ENCODE measurements around the gene EDRF1. TPM values are rescaled to one million over a fixed set of nuclear protein-coding genes. Genes with fewer than 3 reads are reported as not detected.

The EDRF1 gene
- total RNA-seq (25.3 TPM), polyA plus RNA-seq (ENCODE audit: insufficient read depth, low read depth, low replicate concordance) (11.4 TPM)
- long read RNA-seq, donor 1, full-length matches to known transcripts: 1 of 7 reads
- long read RNA-seq, donor 1, partial matches to known transcripts: 6 of 7 reads
- long read RNA-seq, donor 1, other reads (novel, unspliced or antisense): 0 of 7 reads
- long read RNA-seq, donor 2, partial matches to known transcripts: 6 of 6 reads
- long read RNA-seq, donor 2, other reads (novel, unspliced or antisense): 0 of 6 reads
- long read RNA-seq, donor 3: 0 reads
- long read RNA-seq, donor 4, full-length matches to known transcripts: 2 of 2 reads
- long read RNA-seq, donor 4, partial matches to known transcripts: 0 of 2 reads
- long read RNA-seq, donor 4, other reads (novel, unspliced or antisense): 0 of 2 reads
- long read RNA-seq, donor 5: 0 reads
- long read RNA-seq, donor 6, full-length matches to known transcripts: 2 of 2 reads
- long read RNA-seq, donor 6, partial matches to known transcripts: 0 of 2 reads
- long read RNA-seq, donor 6, other reads (novel, unspliced or antisense): 0 of 2 reads
- long read RNA-seq, donor 7, full-length matches to known transcripts: 4 of 9 reads
- long read RNA-seq, donor 7, partial matches to known transcripts: 3 of 9 reads
- long read RNA-seq, donor 7, other reads (novel, unspliced or antisense): 2 of 9 reads
- long read RNA-seq, donor 8: 0 reads
- long read RNA-seq, donor 9, partial matches to known transcripts: 0 of 2 reads
- long read RNA-seq, donor 9, other reads (novel, unspliced or antisense): 0 of 2 reads
- long read RNA-seq, donor 10, partial matches to known transcripts: 6 of 8 reads
- long read RNA-seq, donor 10, other reads (novel, unspliced or antisense): 0 of 8 reads

GRCh38 chr10:125719173-125720001, at the start of gene EDRF1:
Gene EDRF1, plus strand, starts transcription at chr10:125719709. Its CDS starts 99 bp downstream, at chr10:125719808.
- peaks cover 4 to 30% (median 11%) of the 10 kb centered on the region in 3 donors for H3K36me3 ChIP-seq (ENCODE audit: control insufficient read depth in 2 of 3, insufficient read depth in 3 of 3, low read length in 3 of 3)
- no peaks in the 10 kb centered on the region for H3K27me3 ChIP-seq (ENCODE audit: control insufficient read depth, insufficient read depth, low read length)
- peak within 1 kb of the TSS; percentile 77 to 100 (median 88) for H3K4me3 ChIP-seq (ENCODE audit: low read length in 3 of 3)
- TF ChIP-seq CTCF (IDR thresholded peaks at IDR 0.05; ENCODE audit: borderline replicate concordance, extremely low read depth, insufficient read depth): no peak
- peak within 1 kb of the TSS; percentile 76 to 100 (median 83) for H3K9ac ChIP-seq (ENCODE audit: low read length in 3 of 3)
- FAIRE-seq (peak; percentile 82), DNase-seq (peak; percentile 100)
- intact Hi-C loops (cut with DNase I): no loop called here
- H3K27ac ChIP-seq (ENCODE audit: low read depth in 2 of 2, low read length in 2 of 2): peak within 1 kb of the TSS; percentile 66 to 82
- peaks cover 0 to 5% (median 0%) of the 10 kb centered on the region in 3 donors for H3K4me1 ChIP-seq (ENCODE audit: control insufficient read depth in 2 of 3, insufficient read depth in 2 of 3, low read depth in 1 of 3, low read length in 3 of 3)
- no peaks in the 10 kb centered on the region for H3K9me3 ChIP-seq (ENCODE audit: control insufficient read depth in 2 of 3, insufficient read depth in 1 of 3, low read length in 3 of 3)

GRCh38 chr10:125672884-125673283, 46.6 kb upstream of the EDRF1 start:
- DNase-seq (no peak), FAIRE-seq (no peak)
- Histone ChIP-seq H3K27ac (ENCODE audit: low read depth in 2 of 2, low read length in 2 of 2) (no peak overlapping the region), H3K9ac (ENCODE audit: low read length in 3 of 3) (no peak overlapping the region), H3K36me3 (ENCODE audit: control insufficient read depth in 2 of 3, insufficient read depth in 3 of 3, low read length in 3 of 3) (no peaks in the 10 kb centered on the region), H3K9me3 (ENCODE audit: control insufficient read depth in 2 of 3, insufficient read depth in 1 of 3, low read length in 3 of 3) (peaks cover 0 to 11% (median 0%) of the 10 kb centered on the region in 3 donors), H3K4me1 (ENCODE audit: control insufficient read depth in 2 of 3, insufficient read depth in 2 of 3, low read depth in 1 of 3, low read length in 3 of 3) (no peaks in the 10 kb centered on the region), H3K4me3 (ENCODE audit: low read length in 3 of 3) (no peak overlapping the region), H3K27me3 (ENCODE audit: control insufficient read depth, insufficient read depth, low read length) (no peaks in the 10 kb centered on the region)
- TF ChIP-seq CTCF (IDR thresholded peaks at IDR 0.05; ENCODE audit: borderline replicate concordance, extremely low read depth, insufficient read depth): no peak
- intact Hi-C loops (cut with DNase I): no loop called here

GRCh38 chr10:125679436-125679835, 40.1 kb upstream of the EDRF1 start:
- no peak for FAIRE-seq
- Histone ChIP-seq H3K4me3 (ENCODE audit: low read length in 3 of 3) (no peak overlapping the region), H3K27me3 (ENCODE audit: control insufficient read depth, insufficient read depth, low read length) (no peaks in the 10 kb centered on the region), H3K36me3 (ENCODE audit: control insufficient read depth in 2 of 3, insufficient read depth in 3 of 3, low read length in 3 of 3) (no peaks in the 10 kb centered on the region), H3K4me1 (ENCODE audit: control insufficient read depth in 2 of 3, insufficient read depth in 2 of 3, low read depth in 1 of 3, low read length in 3 of 3) (no peaks in the 10 kb centered on the region), H3K9me3 (ENCODE audit: control insufficient read depth in 2 of 3, insufficient read depth in 1 of 3, low read length in 3 of 3) (peaks cover 0 to 12% (median 0%) of the 10 kb centered on the region in 3 donors), H3K9ac (ENCODE audit: low read length in 3 of 3) (no peak overlapping the region), H3K27ac (ENCODE audit: low read depth in 2 of 2, low read length in 2 of 2) (no peak overlapping the region)
- intact Hi-C loops (cut with DNase I): no loop called here
- TF ChIP-seq CTCF (IDR thresholded peaks at IDR 0.05; ENCODE audit: borderline replicate concordance, extremely low read depth, insufficient read depth): no peak
- no peak for DNase-seq
